GM18520 (cell line): ENCODE results near the gene ABCC8.

ENCODE experiments used
- ATAC-seq: cut with Tn5 transposase; IDR thresholded peaks from one replicate; pipeline ENCODE4 v1.9.1; 2021; ENCODE audit not compliant: unreplicated experiment

The ABCC8 gene

GRCh38 chr11:17407575-17407974 is 69.1 kb downstream of the ABCC8 start:
- ATAC-seq, result no peak

- ATAC-seq, result no peak
Measured at GRCh38 chr11:17406818-17407149, 69.9 kb downstream of the ABCC8 start.

- no peak for ATAC-seq
Measured at GRCh38 chr11:17406082-17406817, 70.4 kb downstream of the ABCC8 start.

- ATAC-seq, result no peak
Measured at GRCh38 chr11:17405232-17406005, 71.2 kb downstream of the ABCC8 start.

GRCh38 chr11:17403980-17404759 is 72.5 kb downstream of the ABCC8 start:
- no peak for ATAC-seq

- ATAC-seq, result no peak
Measured at GRCh38 chr11:17402486-17402885, 74.2 kb downstream of the ABCC8 start.

GRCh38 chr11:17401841-17402240 is 74.8 kb downstream of the ABCC8 start:
- no peak for ATAC-seq

- no peak for ATAC-seq
Measured at GRCh38 chr11:17401316-17401715, 75.3 kb downstream of the ABCC8 start.

- peak; percentile 80 for ATAC-seq
Measured at GRCh38 chr11:17400048-17400775, 76.4 kb downstream of the ABCC8 start.

GRCh38 chr11:17399236-17399635 is 77.4 kb downstream of the ABCC8 start:
- ATAC-seq, result no peak

GRCh38 chr11:17397311-17398002 is 79.2 kb downstream of the ABCC8 start:
- no peak for ATAC-seq

GRCh38 chr11:17396598-17397310 is 79.9 kb downstream of the ABCC8 start:
- no peak for ATAC-seq

- ATAC-seq, result no peak
Measured at GRCh38 chr11:17395978-17396377, 80.7 kb downstream of the ABCC8 start.

- ATAC-seq, result no peak
Measured at GRCh38 chr11:17395554-17395961, 81.1 kb downstream of the ABCC8 start.

GRCh38 chr11:17394743-17395390 is 81.8 kb downstream of the ABCC8 start:
- ATAC-seq, result no peak

GRCh38 chr11:17393472-17393871 is 83.2 kb downstream of the ABCC8 start:
- no peak for ATAC-seq

- no peak for ATAC-seq
Measured at GRCh38 chr11:17392872-17393271, 83.8 kb downstream of the ABCC8 start.

- no peak for ATAC-seq
Measured at GRCh38 chr11:17391493-17392355, 84.9 kb downstream of the ABCC8 start.
